ENCODE data around the gene PDK3.

The PDK3 gene

DNA sequence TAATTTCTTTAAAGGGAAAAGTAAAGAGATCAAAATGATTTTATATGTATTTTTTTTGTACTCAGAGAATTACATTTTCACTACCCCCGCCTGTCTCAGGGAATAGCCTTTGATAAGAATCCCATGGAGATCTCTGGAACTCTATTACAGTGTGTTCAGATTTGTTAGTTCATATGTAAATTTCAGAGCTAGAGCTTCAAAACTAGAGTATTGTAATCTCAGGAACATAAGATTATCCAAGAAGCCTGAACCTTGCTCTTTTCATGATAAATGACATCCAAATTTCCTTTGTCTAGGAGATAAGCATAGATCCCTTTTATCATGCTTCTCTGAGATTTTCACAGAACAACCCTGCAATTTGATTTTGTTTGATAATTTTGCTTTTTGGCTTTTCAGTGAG lies 82.9 kb downstream of the PDK3 start:
- DNase-seq (ENCODE audit: extremely low read depth in 1 of 2, low read depth in 1 of 2) = no peak

DNA sequence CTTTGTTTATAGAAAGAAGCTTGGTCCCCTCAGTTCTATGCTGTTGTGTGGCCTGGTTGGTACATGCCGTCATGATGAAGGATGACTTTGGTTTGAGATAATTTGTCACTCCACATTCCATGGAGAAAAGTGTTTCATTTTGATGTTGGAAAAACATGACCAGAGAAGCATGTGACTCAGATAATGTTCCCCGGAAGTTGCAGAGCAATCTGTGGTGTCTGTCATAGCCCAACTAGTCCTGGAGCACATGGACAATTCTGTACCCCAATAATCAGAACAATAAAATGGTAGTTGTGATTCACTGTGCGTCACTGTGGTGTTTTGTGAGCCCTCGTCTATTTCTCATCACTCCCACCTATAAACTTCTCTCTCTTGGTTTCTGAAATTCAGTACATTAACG lies 85.1 kb downstream of the PDK3 start:
- DNase-seq (ENCODE audit: extremely low read depth in 1 of 2, low read depth in 1 of 2) = no peak

DNA sequence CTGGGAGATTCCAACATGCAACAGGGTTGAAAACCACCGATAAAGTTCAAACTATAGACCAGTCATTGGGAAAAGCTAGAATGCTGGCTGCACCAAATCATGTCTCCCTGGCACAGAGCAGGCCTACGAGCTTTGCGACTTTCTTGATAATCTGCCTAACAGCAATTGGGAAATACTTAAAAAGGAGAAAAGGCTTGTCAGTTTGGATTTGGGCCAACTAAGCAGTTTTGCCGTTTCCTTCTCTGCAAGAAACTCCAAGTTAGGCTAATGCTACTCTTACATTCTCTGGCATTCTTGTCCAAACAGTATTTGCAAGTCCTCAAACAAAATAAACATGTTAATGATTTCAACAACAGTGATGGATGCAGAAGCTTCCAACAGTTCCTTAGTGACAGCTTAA lies 87.9 kb downstream of the PDK3 start:
- no peak for DNase-seq (ENCODE audit: extremely low read depth in 1 of 2, low read depth in 1 of 2)

DNA sequence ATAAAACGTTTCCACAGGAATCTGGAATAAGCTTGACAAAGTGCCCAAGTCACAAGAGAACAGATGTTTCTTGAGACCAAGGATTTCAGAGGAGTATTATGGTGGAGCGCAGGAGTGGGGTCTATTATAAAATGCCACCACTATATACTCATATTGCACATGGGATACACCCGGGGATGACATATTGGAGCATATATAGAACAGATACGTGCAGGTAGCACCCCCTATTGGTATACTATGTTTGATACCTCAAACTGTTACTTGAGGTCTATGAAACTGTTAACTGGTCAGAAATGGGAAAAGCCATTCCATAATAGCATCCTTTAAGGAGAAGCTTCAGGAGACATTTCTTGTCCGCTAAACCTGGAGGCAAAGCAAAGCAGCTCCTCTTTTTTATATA lies 96.0 kb downstream of the PDK3 start:
- DNase-seq (ENCODE audit: extremely low read depth in 1 of 2, low read depth in 1 of 2) = no peak

DNA sequence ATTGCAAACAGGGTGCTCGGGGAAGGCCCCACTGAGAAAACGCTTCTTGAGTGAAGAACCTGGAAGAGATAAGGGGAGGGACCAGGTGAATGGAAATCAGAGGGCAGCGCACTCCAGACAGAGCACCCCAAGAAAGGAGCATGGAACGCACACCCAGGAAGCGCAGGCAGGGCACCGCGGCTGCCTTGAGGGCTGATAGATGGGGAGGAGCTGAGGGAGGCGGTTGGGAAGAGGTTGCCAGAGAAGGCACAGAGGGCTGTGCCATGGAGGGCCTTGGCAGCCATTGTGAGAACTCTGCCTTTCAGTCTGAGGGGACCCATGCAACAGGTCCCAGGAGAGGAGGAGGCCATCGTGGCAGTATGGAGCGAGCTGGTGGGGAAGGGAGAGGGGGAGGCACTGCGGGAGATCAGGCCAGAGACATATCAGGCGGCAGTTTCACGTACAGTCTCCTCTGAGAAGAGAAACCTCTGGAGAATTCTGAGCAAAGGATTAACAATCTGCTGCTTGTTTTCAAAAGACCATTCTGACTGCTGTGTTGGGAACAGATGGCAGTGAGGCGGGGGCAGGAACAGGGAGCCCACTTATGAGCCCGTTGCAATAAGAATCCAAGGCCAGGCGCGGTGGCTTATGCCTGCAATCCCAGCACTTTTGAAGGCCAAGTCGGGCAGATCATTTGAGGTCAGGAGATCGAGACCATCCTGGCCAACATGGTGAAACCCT lies 98.4 kb downstream of the PDK3 start:
- DNase-seq (ENCODE audit: extremely low read depth in 1 of 2, low read depth in 1 of 2) = no peak

DNA sequence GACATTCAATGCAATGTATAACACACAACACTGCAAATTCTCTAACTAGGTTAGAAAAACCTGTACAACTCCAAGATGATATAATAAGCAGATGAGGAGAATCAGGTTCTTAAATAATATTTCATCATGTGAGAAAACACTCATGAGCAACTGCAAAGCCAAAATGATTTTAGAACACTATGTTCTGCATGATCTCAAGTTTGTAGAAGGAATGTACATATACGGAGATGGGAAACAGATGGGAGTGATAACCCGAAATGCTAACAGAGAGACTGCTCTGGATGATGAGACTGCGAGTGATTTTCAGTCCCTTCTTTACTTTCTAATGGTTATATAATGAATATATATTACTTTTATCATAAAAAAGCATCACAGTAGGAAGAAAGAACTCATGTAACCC lies 101.2 kb downstream of the PDK3 start:
- no peak for DNase-seq (ENCODE audit: extremely low read depth in 1 of 2, low read depth in 1 of 2)

DNA sequence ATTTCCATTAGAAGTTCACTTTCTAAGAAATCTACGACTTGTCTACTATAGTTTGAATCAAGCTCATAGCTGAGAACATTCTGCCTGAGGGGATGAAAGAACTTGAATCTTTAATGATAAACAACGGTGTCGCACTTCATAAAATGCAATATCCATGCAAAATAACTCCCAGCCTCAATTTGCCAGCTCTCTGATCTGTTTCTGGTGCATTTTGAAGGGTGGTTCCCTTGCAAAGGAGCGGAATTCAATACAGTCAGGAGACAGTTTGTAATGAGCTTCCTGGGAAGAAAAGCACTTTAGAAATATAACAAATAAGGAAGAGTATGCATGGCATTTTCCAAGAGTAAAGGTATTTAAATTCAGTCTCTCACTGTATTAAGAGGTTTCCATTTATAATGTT lies 102.1 kb downstream of the PDK3 start:
- no peak for DNase-seq (ENCODE audit: extremely low read depth in 1 of 2, low read depth in 1 of 2)

DNA sequence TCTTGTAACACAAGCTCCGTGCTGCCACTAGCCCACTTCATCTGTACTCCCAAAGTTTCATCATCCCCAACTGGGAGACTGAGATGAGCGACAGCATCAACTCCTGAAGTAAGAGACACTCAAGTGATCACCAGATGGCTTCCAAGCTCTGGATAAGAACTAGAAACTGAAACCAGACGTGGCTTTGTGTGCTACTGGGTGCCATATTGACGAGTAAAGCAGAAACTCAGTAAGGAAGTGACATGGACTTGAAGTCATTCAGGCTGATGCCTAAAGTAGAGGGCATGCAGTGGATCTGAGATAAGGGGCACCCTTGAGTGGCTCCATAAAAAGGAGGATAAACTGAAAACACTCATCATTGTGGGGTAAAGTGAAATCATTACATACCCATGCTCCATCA lies 109.7 kb downstream of the PDK3 start:
- DNase-seq (ENCODE audit: extremely low read depth in 1 of 2, low read depth in 1 of 2) = no peak

DNA sequence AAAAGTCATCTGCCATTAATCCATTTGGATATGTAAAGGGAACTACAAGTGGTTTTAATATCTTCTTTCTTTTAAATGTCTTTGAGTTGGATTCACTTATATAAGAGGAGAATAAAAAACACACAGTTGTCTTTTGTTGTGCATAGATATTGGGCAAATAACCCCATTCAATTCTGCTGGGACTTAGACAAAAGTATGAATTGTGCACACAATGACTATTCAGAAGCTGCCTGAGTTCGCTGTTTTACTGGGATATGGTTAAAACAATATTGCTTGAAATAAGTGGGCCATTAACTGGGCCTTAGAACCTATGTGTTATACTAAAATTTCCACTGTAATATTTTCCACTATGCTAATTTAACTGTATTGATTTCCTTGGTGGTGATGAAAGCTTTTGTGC lies 110.4 kb downstream of the PDK3 start:
- no peak for DNase-seq (ENCODE audit: extremely low read depth in 1 of 2, low read depth in 1 of 2)

DNA sequence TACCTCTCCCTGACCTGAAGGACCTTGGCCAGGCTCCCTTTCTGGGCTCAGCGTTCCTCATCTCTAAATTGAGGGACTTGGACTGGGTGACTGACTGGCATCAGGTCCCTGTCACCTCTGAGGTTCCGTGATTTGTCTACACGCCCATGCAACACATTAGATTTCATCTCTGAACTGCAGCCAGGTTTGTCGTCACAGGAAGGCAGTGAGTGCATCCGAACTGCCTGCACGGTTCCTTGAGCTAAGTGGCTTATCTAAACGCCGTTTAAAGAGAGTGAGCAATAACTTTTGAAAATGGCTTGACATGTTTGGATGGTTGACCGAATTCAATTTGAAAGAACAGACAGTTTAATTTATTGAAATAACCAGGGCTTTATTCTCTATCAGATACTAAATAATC lies 112.0 kb downstream of the PDK3 start:
- DNase-seq (ENCODE audit: extremely low read depth in 1 of 2, low read depth in 1 of 2) = no peak

Measured in stimulated activated CD8-positive, alpha-beta memory T cell treated with anti-CD3 and anti-CD28 coated beads, Interleukin-7, amount 100 ng/mL, for 48 hours (primary cell).